Colonic mucosa (tissue), 4 donors: ENCODE results near the gene GLDN. TPM values are rescaled to one million over a fixed set of nuclear protein-coding genes. Genes with fewer than 3 reads are reported as not detected.

ENCODE experiments used
- DNase-seq: peaks from one replicate; pipeline ENCODE4 v3.0.0-alpha.2; 2020
- H3K27ac ChIP-seq: fragments of 200-600 bp; one replicate; pipeline ENCODE4 v1.8.0; 2021
- H3K27me3 ChIP-seq: fragments of 200-600 bp; one replicate; pipeline ENCODE4 v1.8.0; 2021
- H3K36me3 ChIP-seq: fragments of 200-600 bp; one replicate; pipeline ENCODE4 v1.8.0; 2021
- H3K4me1 ChIP-seq: fragments of 200-600 bp; one replicate; pipeline ENCODE4 v1.8.0; 2021; ENCODE audit warnings: mild to moderate bottlenecking
- H3K4me3 ChIP-seq: fragments of 200-600 bp; one replicate; pipeline ENCODE4 v1.8.0; 2021
- H3K9ac ChIP-seq, 2 donors: one replicate each; pipeline ENCODE4 v1.7.0; 2013; ENCODE audit warnings: control low read depth in 2 of 2, low read depth in 2 of 2, low read length in 2 of 2
- H3K9me3 ChIP-seq: fragments of 200-600 bp; one replicate; pipeline ENCODE4 v1.8.0; 2021
- intact Hi-C: fragments of 100-400 bp; cut with DNase I; formaldehyde crosslinking; loops from one replicate; pipeline ENCODE4 v1.14.1; 2022
- total RNA-seq, 2 donors: library from RNA; stranded (reverse); fragmentation: NEBNext Ultra II Directional in 1 of 2; extraction: Animal tissue kit (Norgen Biotek cat#: 25700) in 1 of 2; gene quantifications; one replicate each; pipeline ENCODE4 v1.2.1, GENCODE V29; 2021
- TF ChIP-seq, protein P1 (sequence below): fragments of 200-600 bp; IDR thresholded peaks from one replicate; pipeline ENCODE4 v1.8.0; 2022; ENCODE audit warnings: antibody characterized with exemption, mild to moderate bottlenecking
- donor health status: healthy.
- donor health status: DM: no; HTN: no; CAD: no.
- donor health status: DM: no; HTN: no; CAD: no.

The GLDN gene
- total RNA-seq, 2 donors from 2014 or later, result 3.7 to 8.6 TPM

DNA sequence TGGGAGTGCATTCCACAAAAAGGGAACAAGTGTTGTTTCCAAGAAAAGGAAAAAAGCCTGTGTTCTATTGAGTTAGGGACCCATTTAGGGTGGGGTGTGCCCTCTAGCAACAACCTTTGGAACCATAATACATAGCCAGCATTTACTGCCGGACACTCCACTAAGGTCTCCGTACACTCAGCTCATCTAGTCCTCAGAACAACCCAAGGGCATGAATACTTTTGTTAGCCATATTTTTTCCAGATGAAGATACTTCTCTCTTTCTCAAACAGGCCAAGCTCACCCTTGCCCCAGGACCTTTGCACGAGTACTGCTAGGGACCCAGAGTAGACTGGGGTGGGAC is 46.2 kb downstream of the GLDN start:
- Histone ChIP-seq H3K27ac (no peak overlapping the region), H3K4me1 (no peaks in the 10 kb centered on the region), H3K9ac (no peak overlapping the region), H3K36me3 (no peaks in the 10 kb centered on the region), H3K4me3 (no peak overlapping the region), H3K27me3 (no peaks in the 10 kb centered on the region), H3K9me3 (no peaks in the 10 kb centered on the region)
- intact Hi-C loops, result no loop called here
- DNase-seq, result no peak
- TF ChIP-seq, protein P1, sequence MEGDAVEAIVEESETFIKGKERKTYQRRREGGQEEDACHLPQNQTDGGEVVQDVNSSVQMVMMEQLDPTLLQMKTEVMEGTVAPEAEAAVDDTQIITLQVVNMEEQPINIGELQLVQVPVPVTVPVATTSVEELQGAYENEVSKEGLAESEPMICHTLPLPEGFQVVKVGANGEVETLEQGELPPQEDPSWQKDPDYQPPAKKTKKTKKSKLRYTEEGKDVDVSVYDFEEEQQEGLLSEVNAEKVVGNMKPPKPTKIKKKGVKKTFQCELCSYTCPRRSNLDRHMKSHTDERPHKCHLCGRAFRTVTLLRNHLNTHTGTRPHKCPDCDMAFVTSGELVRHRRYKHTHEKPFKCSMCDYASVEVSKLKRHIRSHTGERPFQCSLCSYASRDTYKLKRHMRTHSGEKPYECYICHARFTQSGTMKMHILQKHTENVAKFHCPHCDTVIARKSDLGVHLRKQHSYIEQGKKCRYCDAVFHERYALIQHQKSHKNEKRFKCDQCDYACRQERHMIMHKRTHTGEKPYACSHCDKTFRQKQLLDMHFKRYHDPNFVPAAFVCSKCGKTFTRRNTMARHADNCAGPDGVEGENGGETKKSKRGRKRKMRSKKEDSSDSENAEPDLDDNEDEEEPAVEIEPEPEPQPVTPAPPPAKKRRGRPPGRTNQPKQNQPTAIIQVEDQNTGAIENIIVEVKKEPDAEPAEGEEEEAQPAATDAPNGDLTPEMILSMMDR, result no peak

DNA sequence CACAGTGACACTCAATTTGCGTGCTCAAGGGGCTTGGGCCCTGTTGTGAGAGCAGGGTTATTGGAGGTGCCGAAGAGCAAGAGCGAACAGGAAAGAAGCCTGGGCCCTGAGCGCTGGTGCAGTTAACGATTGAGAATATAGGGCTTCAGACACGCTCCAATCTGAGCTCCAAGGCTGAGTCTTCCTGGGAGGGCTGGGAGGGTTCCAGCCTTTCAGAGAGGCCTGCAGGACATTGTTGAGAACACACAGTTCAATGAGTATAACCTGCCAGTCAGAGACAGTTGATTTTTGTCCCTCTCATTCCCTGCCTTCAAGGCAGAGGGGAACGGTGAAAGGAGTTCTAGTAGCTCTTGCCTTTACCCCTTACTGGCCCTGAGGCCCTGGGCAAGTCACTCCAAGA is 47.3 kb downstream of the GLDN start:
- H3K27me3 ChIP-seq, result no peaks in the 10 kb centered on the region
- intact Hi-C loops, result no loop called here
- H3K27ac ChIP-seq, result no peak overlapping the region
- TF ChIP-seq, protein P1, result no peak
- H3K4me3 ChIP-seq, result no peak overlapping the region
- no peaks in the 10 kb centered on the region for H3K36me3 ChIP-seq
- no peaks in the 10 kb centered on the region for H3K4me1 ChIP-seq
- no peaks in the 10 kb centered on the region for H3K9me3 ChIP-seq
- DNase-seq, result no peak
- no peak overlapping the region for H3K9ac ChIP-seq

DNA sequence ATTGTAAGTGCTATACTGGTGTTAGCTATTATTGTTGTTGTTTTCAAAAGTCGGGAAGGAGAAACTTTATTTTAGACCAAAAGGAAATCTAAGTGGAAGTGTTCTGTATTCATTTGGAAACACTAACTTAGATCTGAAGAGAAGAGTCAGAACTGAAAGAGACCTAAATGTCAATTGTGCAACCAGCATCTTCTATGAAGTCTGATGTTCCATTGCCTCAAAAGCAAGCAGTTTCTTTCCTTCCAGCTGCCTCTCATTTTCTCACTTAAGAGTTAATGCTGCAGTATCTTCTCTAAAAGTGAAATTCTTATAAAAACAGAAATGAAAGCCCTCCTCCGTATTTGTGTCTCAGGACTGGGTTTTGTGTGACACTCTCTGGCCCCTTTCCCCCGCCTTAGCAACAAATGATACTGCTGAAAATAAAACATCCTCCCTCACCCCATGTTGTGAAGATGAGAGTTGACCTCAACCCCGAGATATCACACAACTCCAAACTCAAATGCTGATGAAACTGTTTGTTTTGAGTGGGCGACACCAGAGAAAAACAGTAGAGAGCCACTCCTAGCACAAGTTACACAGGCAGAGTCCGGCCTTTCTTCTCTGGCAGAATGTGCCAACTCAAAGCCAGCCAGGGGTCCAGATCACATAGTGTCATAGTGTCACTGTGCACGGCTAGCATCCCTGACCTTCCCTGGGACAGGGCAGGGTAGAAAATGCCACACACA is 48.9 kb downstream of the GLDN start:
- H3K4me1 ChIP-seq, result no peaks in the 10 kb centered on the region
- intact Hi-C loops, result no loop called here
- DNase-seq, result no peak
- H3K27me3 ChIP-seq, result no peaks in the 10 kb centered on the region
- H3K9ac ChIP-seq, result no peak overlapping the region
- H3K9me3 ChIP-seq, result no peaks in the 10 kb centered on the region
- H3K4me3 ChIP-seq, result no peak overlapping the region
- TF ChIP-seq, protein P1, result no peak
- H3K27ac ChIP-seq, result no peak overlapping the region
- no peaks in the 10 kb centered on the region for H3K36me3 ChIP-seq

DNA sequence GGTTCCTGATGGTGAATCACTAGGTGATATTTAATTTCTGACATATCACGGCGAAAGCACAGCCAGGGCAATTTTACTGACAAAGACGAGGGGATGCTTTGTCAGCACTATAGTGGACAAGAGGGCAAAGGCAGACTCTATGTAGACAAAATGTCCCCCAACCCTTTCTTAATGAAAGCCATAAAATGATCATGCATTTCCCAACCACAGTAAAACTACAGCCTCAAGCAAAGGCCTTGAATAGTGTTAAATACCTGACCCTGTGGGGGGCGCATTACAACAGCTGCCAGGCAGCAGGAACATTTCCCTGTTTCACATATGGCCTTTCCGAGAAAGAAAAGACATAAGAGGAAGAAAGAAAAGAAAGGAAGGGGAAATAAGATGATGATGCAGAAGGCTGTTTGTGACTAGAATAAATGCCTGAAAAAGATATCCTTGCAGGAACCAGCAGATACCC is 49.5 kb downstream of the GLDN start:
- no peaks in the 10 kb centered on the region for H3K9me3 ChIP-seq
- intact Hi-C loops, result no loop called here
- no peak overlapping the region for H3K9ac ChIP-seq
- H3K4me1 ChIP-seq, result no peaks in the 10 kb centered on the region
- no peak for DNase-seq
- TF ChIP-seq, protein P1, result no peak
- no peaks in the 10 kb centered on the region for H3K36me3 ChIP-seq
- no peak overlapping the region for H3K4me3 ChIP-seq
- H3K27me3 ChIP-seq, result no peaks in the 10 kb centered on the region
- H3K27ac ChIP-seq, result no peak overlapping the region

DNA sequence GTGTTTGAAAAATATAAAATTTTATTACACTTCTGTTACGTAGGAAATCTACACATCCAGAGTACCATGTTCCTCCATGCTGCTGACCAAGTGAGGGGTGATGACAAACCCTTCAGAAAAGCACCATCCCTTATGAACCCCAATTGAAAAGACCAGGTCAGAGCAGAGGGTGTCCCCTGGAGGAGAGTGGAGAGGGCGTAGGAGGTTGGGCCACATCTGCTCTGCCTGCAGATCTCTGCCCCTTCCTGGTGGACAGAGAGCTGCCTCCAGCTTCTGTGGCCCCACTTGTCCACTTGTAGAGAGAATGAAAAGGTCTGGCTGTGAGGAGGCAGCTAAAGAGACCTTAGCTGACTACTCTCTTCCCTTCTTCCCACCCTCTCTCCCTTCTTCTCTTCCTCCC is 55.5 kb downstream of the GLDN start:
- H3K9ac ChIP-seq, result no peak overlapping the region
- no peaks in the 10 kb centered on the region for H3K36me3 ChIP-seq
- H3K9me3 ChIP-seq, result no peaks in the 10 kb centered on the region
- no peaks in the 10 kb centered on the region for H3K27me3 ChIP-seq
- TF ChIP-seq, protein P1, result no peak
- H3K4me3 ChIP-seq, result no peak overlapping the region
- DNase-seq, result no peak
- intact Hi-C loops, result no loop called here
- H3K4me1 ChIP-seq, result no peaks in the 10 kb centered on the region
- H3K27ac ChIP-seq, result no peak overlapping the region
